OCI-LY7 (cell line): ENCODE results near the gene NPHP3. TPM values are rescaled to one million over a fixed set of nuclear protein-coding genes. Genes with fewer than 3 reads are reported as not detected.

Experiments
- BruUV-seq: library from RNA; stranded (reverse); fragments of 400-500 nt; replicated peaks from 2 replicates; lab custom pipeline; 2021; lab: Mats Ljungman, UMichigan
- CTCF ChIA-PET: fragments of 300-600 bp; sonication (Branson Sonifier 250); formaldehyde crosslinking; loops from one replicate; lab custom pipeline; 2022; ENCODE audit warnings: antibody characterized with exemption; ENCODE audit not compliant: unreplicated experiment; lab: Charles Lee
- POLR2A ChIA-PET: fragments of 300-600 bp; sonication (Branson Sonifier 250); formaldehyde crosslinking; loops from one replicate; lab custom pipeline; 2022; ENCODE audit warnings: antibody characterized with exemption; lab: Charles Lee
- DNase-seq: peaks from one replicate; pipeline ENCODE4 v3.0.0-alpha.2; 2015; ENCODE audit warnings: low spot score
- H2AFZ ChIP-seq: fragments of 200-600 bp; sonication (generic), shearing (Covaris generic); 2 replicates; pipeline ENCODE4 v1.6.1; 2014; ENCODE audit warnings: mild to moderate bottlenecking, antibody characterized with exemption, low read length, moderate library complexity
- H3K27ac ChIP-seq: fragments of 200-600 bp; sonication (generic); 2 replicates; pipeline ENCODE4 v1.5.1; 2014; ENCODE audit warnings: mixed run types, low read depth, mild to moderate bottlenecking, moderate library complexity, low read length, inconsistent platforms; ENCODE audit not compliant: poor library complexity, severe bottlenecking
- H3K36me3 ChIP-seq: fragments of 200-600 bp; sonication (generic); 2 replicates; pipeline ENCODE4 v1.6.1; 2014; ENCODE audit warnings: mild to moderate bottlenecking, antibody characterized with exemption, low read length, moderate library complexity, mixed read lengths; ENCODE audit not compliant: insufficient read depth
- H3K4me1 ChIP-seq: fragments of 200-600 bp; sonication (generic); 2 replicates; pipeline ENCODE4 v1.5.1; 2014; ENCODE audit warnings: mild to moderate bottlenecking, low read length; ENCODE audit not compliant: insufficient read depth, poor library complexity, severe bottlenecking
- H3K4me2 ChIP-seq: fragments of 200-600 bp; sonication (generic); 2 replicates; pipeline ENCODE4 v1.6.1; 2014; ENCODE audit warnings: mild to moderate bottlenecking, low read length
- H3K4me3 ChIP-seq: fragments of 200-600 bp; sonication (generic); 2 replicates; pipeline ENCODE4 v1.5.1; 2014; ENCODE audit warnings: mild to moderate bottlenecking, low read depth, low read length; ENCODE audit not compliant: poor library complexity, severe bottlenecking
- H3K79me2 ChIP-seq: fragments of 200-600 bp; sonication (generic); 2 replicates; pipeline ENCODE4 v1.6.1; 2016; ENCODE audit warnings: low read depth, mild to moderate bottlenecking, low read length, moderate library complexity, mixed read lengths; ENCODE audit not compliant: insufficient read depth
- H3K9me2 ChIP-seq: fragments of 200-600 bp; sonication (generic); 2 replicates; pipeline ENCODE4 v1.6.1; 2016; ENCODE audit warnings: mild to moderate bottlenecking, low read length, mixed read lengths; ENCODE audit not compliant: insufficient read depth
- H3K9me3 ChIP-seq: fragments of 200-600 bp; sonication (generic); 2 replicates; pipeline ENCODE4 v1.6.1; 2014; ENCODE audit warnings: mild to moderate bottlenecking, mixed run types, low read length, mixed read lengths
- H4K20me1 ChIP-seq: fragments of 200-600 bp; sonication (generic); 2 replicates; pipeline ENCODE4 v1.6.1; 2014; ENCODE audit warnings: mild to moderate bottlenecking, antibody characterized with exemption, low read length, moderate library complexity, mixed read lengths; ENCODE audit not compliant: insufficient read depth
- EZH2phosphoT487 ChIP-seq: fragments of 200-600 bp; sonication (generic); IDR thresholded peaks from 2 replicates; pipeline ENCODE4 v1.6.1; 2018; ENCODE audit warnings: low read depth, borderline replicate concordance, mild to moderate bottlenecking, mixed run types, antibody characterized with exemption, low read length, moderate library complexity, mixed read lengths
- intact Hi-C: fragments of 100-400 bp; cut with micrococcal nuclease; formaldehyde crosslinking; loops from one replicate; pipeline ENCODE4 v1.10.0; 2022; ENCODE audit not compliant: unreplicated experiment
- total RNA-seq, 2 experiments: library from RNA; depleted of rRNA in 1 of 2; stranded (reverse); fragments of >200 nt in 1 of 2; shearing (Covaris generic) in 1 of 2; gene quantifications; 2 replicates each; pipeline ENCODE4 v1.2.3, GENCODE V29; 2014 to 2022
- TF ChIP-seq, protein P1 (sequence below): fragments of 200-600 bp; sonication (generic); conservative IDR thresholded peaks from 2 replicates; pipeline ENCODE4 v1.5.1; 2014; ENCODE audit warnings: mild to moderate bottlenecking, antibody characterized with exemption, low read length, moderate library complexity, mixed read lengths

The NPHP3 gene
- total RNA-seq, 2 experiments from 2014 or later, result 8.5 to 10.6 TPM

DNA sequence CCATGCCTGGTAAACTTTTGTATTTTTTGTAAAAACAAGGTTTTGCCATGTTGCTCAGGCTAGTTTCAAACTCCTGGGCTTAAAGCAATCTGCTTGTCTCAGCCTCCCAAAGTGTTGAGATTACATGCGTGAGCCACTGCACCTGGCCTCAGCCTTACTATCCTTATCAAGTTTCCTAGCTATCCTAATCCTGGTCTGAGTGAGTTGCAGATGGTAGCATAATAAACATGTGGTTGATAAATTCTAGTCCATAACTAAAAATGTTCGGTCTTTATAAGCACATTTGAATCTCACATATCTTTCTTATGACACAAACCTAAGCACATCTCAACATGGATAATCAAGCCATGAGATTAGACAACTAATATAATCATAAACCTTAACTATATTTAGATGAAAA lies 18.5 kb downstream of the NPHP3 start:
- no TSS peak for BruUV-seq

DNA sequence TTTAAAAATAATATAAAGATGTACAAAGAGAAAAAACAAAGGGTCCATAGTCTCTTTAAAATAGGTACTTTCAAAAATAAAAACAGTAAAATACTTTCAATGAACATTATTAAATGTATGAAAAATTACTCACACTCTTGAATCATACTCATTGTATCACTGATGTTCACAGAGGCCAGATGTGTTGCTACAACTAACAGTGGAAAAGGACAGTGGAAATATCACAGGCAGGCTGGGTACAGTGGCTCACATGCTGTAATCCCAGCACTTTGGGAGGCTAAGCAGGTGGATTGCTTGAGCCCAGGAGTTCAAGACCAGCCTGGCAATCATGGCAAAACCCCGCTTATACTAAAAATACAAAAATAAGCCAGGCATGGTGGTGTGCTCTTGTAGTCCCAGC lies 26.8 kb downstream of the NPHP3 start:
- no peaks in the 10 kb centered on the region for H3K9me3 ChIP-seq
- intact Hi-C loops, result no loop called here
- ChIA-PET POLR2A (no interaction called here), CTCF (no interaction called here)
- no peaks in the 10 kb centered on the region for H3K9me2 ChIP-seq
- no TSS peak for BruUV-seq
- no peak for DNase-seq
- no peak overlapping the region for H2AFZ ChIP-seq
- no peaks in the 10 kb centered on the region for H3K4me1 ChIP-seq
- H3K27ac ChIP-seq, result no peak overlapping the region
- H3K36me3 ChIP-seq, result peaks cover 9% of the 10 kb centered on the region; the same call in 1 of the 2 replicates
- H3K79me2 ChIP-seq, result no peaks in the 10 kb centered on the region
- TF ChIP-seq, protein P1, sequence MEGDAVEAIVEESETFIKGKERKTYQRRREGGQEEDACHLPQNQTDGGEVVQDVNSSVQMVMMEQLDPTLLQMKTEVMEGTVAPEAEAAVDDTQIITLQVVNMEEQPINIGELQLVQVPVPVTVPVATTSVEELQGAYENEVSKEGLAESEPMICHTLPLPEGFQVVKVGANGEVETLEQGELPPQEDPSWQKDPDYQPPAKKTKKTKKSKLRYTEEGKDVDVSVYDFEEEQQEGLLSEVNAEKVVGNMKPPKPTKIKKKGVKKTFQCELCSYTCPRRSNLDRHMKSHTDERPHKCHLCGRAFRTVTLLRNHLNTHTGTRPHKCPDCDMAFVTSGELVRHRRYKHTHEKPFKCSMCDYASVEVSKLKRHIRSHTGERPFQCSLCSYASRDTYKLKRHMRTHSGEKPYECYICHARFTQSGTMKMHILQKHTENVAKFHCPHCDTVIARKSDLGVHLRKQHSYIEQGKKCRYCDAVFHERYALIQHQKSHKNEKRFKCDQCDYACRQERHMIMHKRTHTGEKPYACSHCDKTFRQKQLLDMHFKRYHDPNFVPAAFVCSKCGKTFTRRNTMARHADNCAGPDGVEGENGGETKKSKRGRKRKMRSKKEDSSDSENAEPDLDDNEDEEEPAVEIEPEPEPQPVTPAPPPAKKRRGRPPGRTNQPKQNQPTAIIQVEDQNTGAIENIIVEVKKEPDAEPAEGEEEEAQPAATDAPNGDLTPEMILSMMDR, result no peak
- TF ChIP-seq EZH2phosphoT487, result no peak
- H3K4me3 ChIP-seq, result no peak overlapping the region
- H4K20me1 ChIP-seq, result no peaks in the 10 kb centered on the region
- H3K4me2 ChIP-seq, result no peak overlapping the region

More for the DNA sequence above, 18.5 kb downstream of the NPHP3 start:
- CTCF ChIA-PET, result no interaction called here
- DNase-seq, result no peak
- Histone ChIP-seq H3K36me3 (peaks cover 15% of the 10 kb centered on the region; the same call in 1 of the 2 replicates), H3K4me3 (no peak overlapping the region), H3K79me2 (no peaks in the 10 kb centered on the region), H4K20me1 (no peaks in the 10 kb centered on the region), H2AFZ (no peak overlapping the region), H3K4me1 (no peaks in the 10 kb centered on the region), H3K9me3 (no peaks in the 10 kb centered on the region), H3K9me2 (no peaks in the 10 kb centered on the region), H3K4me2 (no peak overlapping the region), H3K27ac (no peak overlapping the region)
- POLR2A ChIA-PET, result interaction anchor here (0.7 kb wide), 1 partner anchor 50 kb away, joined by 3 read pairs; no protein-coding TSS in a partner anchor
- TF ChIP-seq EZH2phosphoT487, result no peak
- TF ChIP-seq, protein P1, result no peak
- intact Hi-C loops, result no loop called here

DNA sequence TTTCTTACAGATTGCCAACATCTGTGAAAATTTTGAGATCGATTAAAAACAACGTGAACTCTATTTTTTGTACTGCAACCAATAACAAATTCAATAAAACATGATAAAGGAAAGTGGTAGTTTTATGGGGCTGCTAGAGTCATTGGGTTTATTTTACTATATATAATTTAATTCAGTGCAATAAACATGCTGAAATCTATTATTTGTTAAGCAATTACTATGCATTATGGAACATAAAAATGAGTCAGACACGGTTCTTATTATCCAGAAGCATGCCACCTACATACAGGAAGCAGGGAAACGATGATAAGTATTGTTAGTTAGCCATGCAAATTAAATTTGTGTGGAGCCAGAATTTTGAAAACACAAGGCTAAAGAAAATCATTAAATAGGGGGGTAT lies 27.2 kb downstream of the NPHP3 start:
- H3K27ac ChIP-seq, result no peak overlapping the region
- H3K4me1 ChIP-seq, result no peaks in the 10 kb centered on the region
- no peak overlapping the region for H3K4me2 ChIP-seq
- peaks cover 9% of the 10 kb centered on the region; the same call in 1 of the 2 replicates for H3K36me3 ChIP-seq
- TF ChIP-seq, protein P1, result no peak
- no peak for TF ChIP-seq EZH2phosphoT487
- H2AFZ ChIP-seq, result no peak overlapping the region
- H3K4me3 ChIP-seq, result no peak overlapping the region
- BruUV-seq, result no TSS peak
- POLR2A ChIA-PET, result no interaction called here
- DNase-seq, result no peak
- no peaks in the 10 kb centered on the region for H3K9me3 ChIP-seq
- no peaks in the 10 kb centered on the region for H3K9me2 ChIP-seq
- H3K79me2 ChIP-seq, result no peaks in the 10 kb centered on the region
- intact Hi-C loops, result no loop called here
- CTCF ChIA-PET, result no interaction called here
- no peaks in the 10 kb centered on the region for H4K20me1 ChIP-seq
